Neural cell (in vitro differentiated cells): ENCODE data around the gene MLC1.

Source experiments
- EZH2 ChIP-seq: fragments of 200-600, 300-800 bp; shearing (Covaris generic), sonication (generic); IDR thresholded peaks from 2 replicates; pipeline ENCODE4 v1.6.1; 2014; ENCODE audit warnings: antibody characterized with exemption, low read length, borderline replicate concordance, mild to moderate bottlenecking; ENCODE audit not compliant: insufficient read depth, poor library complexity, severe bottlenecking
- TAF1 ChIP-seq: IDR thresholded peaks from 2 replicates; pipeline ENCODE4 v1.6.1; 2012; ENCODE audit warnings: low read depth
- TF ChIP-seq, protein P1 (sequence below): fragments of 450-650 bp; IDR thresholded peaks from 2 replicates; pipeline ENCODE4 v1.5.1; 2014; ENCODE audit warnings: antibody characterized with exemption, mild to moderate bottlenecking, moderate library complexity; ENCODE audit not compliant: poor library complexity, severe bottlenecking

GRCh38 chr22:50118557-50119168 is 33.4 kb upstream of the MLC1 start:
- TF ChIP-seq, protein P1, sequence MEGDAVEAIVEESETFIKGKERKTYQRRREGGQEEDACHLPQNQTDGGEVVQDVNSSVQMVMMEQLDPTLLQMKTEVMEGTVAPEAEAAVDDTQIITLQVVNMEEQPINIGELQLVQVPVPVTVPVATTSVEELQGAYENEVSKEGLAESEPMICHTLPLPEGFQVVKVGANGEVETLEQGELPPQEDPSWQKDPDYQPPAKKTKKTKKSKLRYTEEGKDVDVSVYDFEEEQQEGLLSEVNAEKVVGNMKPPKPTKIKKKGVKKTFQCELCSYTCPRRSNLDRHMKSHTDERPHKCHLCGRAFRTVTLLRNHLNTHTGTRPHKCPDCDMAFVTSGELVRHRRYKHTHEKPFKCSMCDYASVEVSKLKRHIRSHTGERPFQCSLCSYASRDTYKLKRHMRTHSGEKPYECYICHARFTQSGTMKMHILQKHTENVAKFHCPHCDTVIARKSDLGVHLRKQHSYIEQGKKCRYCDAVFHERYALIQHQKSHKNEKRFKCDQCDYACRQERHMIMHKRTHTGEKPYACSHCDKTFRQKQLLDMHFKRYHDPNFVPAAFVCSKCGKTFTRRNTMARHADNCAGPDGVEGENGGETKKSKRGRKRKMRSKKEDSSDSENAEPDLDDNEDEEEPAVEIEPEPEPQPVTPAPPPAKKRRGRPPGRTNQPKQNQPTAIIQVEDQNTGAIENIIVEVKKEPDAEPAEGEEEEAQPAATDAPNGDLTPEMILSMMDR, result no peak
- TF ChIP-seq EZH2 (no peak), TAF1 (no peak)
